MCF 10A (cell line): ENCODE measurements around the gene ANKZF1. TPM values are rescaled to one million over a fixed set of nuclear protein-coding genes. Genes with fewer than 3 reads are reported as not detected.
"Not testable (repeated sequence)": the region's sequence is repeated elsewhere in the genome, so short reads cannot be mapped to it uniquely, and the experiment has no call there.

ENCODE experiments used
- BruUV-seq: library from RNA; stranded (reverse); fragments of 400-500 nt; replicated peaks from 2 replicates; lab custom pipeline; 2021; lab: Mats Ljungman, UMichigan
- CTCF ChIA-PET: fragments of 300-600 bp; sonication (Branson Sonifier 250); formaldehyde crosslinking; extraction: SDS; loops from one replicate; lab custom pipeline; 2021; ENCODE audit warnings: antibody characterized with exemption, inconsistent platforms; lab: Yijun Ruan, JAX
- POLR2A ChIA-PET: fragments of 300-600, 350-650 bp; sonication (Branson Sonifier 250); formaldehyde crosslinking; extraction: SDS; loops from one replicate; lab custom pipeline; 2020; ENCODE audit warnings: antibody characterized with exemption, inconsistent platforms; lab: Yijun Ruan, JAX
- DNase-seq: peaks from one replicate; pipeline ENCODE4 v3.0.0-alpha.2; 2018; ENCODE audit not compliant: unreplicated experiment
- H3K27ac Mint-ChIP-seq: one replicate; pipeline ENCODE4 v1.8.0; 2022; ENCODE audit warnings: mild to moderate bottlenecking, low read depth, mixed read lengths; ENCODE audit not compliant: unreplicated experiment
- H3K27me3 Mint-ChIP-seq: one replicate; pipeline ENCODE4 v1.8.0; 2022; ENCODE audit warnings: mixed read lengths; ENCODE audit not compliant: insufficient read depth, unreplicated experiment
- H3K36me3 Mint-ChIP-seq: one replicate; pipeline ENCODE4 v1.8.0; 2022; ENCODE audit warnings: mild to moderate bottlenecking, moderate library complexity, mixed read lengths; ENCODE audit not compliant: insufficient read depth, unreplicated experiment
- H3K4me1 Mint-ChIP-seq: one replicate; pipeline ENCODE4 v1.8.0; 2022; ENCODE audit warnings: mixed read lengths; ENCODE audit not compliant: insufficient read depth, unreplicated experiment
- H3K4me3 Mint-ChIP-seq: one replicate; pipeline ENCODE4 v1.8.0; 2022; ENCODE audit warnings: mild to moderate bottlenecking, moderate library complexity, mixed read lengths; ENCODE audit not compliant: unreplicated experiment
- H3K9me3 Mint-ChIP-seq: one replicate; pipeline ENCODE4 v1.8.0; 2022; ENCODE audit warnings: mixed read lengths; ENCODE audit not compliant: unreplicated experiment
- intact Hi-C: fragments of 100-400 bp; cut with micrococcal nuclease; formaldehyde crosslinking; loops from 2 replicates; pipeline ENCODE4 v1.14.1; 2022
- total RNA-seq: library from RNA; stranded (reverse); gene quantifications from 2 replicates; pipeline ENCODE4 v1.2.3, GENCODE V29; 2022
- TF ChIP-seq, protein P1 (sequence below): fragments of 200-600 bp; IDR thresholded peaks from one replicate; pipeline ENCODE4 v1.8.0; 2022; ENCODE audit warnings: antibody characterized with exemption, mild to moderate bottlenecking; ENCODE audit not compliant: unreplicated experiment

The ANKZF1 gene
- total RNA-seq, 1 experiment from 2014 or later, result 45.6 TPM

DNA sequence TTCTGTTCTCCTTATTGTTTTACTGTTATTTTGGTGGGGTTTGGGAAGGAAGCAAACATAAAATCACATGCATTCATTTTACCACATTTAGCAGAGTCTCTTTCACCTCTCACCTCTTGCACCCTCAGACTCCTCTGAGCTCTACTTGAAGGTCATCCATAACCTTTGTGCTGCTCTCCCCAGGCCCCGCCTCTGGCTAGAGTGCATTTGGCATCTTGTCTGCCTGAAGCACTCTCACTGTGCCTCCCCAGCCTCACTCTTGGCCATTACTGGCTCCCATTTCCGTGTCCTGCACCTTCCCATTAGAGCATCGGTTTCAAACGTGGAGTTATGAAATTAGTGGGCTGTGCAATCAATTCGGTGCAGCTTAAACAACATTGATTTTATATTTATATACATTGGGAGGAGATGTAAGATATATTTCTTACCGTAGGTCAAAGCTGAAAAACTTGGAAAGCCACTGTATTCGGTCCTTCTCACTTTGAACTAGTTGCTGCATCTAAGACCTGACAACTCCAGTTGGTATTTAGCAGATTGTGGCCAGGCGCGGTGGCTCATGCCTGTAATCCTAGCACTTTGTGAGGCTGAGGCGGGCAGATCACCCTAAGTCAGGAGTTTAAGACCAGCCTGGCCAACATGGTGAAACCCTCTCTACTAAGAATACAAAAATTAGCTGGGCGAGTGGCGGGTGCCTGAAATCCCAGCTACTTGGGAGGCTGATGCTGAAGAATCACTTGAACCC is 30.0 kb upstream of the ANKZF1 start:
- Mint-ChIP-seq H3K4me1 (no peaks in the 10 kb centered on the region), H3K4me3 (no peak overlapping the region), H3K36me3 (no peaks in the 10 kb centered on the region), H3K9me3 (no peaks in the 10 kb centered on the region), H3K27me3 (no peaks in the 10 kb centered on the region), H3K27ac (no peak overlapping the region)
- no peak for DNase-seq
- CTCF ChIA-PET, result interaction anchor here (1.0 to 1.2 kb wide), 3 partner anchors 18 to 95 kb away, joined by 3 to 6 read pairs (median 3); no protein-coding TSS in a partner anchor
- TF ChIP-seq, protein P1, sequence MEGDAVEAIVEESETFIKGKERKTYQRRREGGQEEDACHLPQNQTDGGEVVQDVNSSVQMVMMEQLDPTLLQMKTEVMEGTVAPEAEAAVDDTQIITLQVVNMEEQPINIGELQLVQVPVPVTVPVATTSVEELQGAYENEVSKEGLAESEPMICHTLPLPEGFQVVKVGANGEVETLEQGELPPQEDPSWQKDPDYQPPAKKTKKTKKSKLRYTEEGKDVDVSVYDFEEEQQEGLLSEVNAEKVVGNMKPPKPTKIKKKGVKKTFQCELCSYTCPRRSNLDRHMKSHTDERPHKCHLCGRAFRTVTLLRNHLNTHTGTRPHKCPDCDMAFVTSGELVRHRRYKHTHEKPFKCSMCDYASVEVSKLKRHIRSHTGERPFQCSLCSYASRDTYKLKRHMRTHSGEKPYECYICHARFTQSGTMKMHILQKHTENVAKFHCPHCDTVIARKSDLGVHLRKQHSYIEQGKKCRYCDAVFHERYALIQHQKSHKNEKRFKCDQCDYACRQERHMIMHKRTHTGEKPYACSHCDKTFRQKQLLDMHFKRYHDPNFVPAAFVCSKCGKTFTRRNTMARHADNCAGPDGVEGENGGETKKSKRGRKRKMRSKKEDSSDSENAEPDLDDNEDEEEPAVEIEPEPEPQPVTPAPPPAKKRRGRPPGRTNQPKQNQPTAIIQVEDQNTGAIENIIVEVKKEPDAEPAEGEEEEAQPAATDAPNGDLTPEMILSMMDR, result no peak
- BruUV-seq, result no TSS peak
- intact Hi-C loops, result no loop called here
- POLR2A ChIA-PET, result interaction anchor here (1.1 to 1.2 kb wide), 2 partner anchors 24 to 33 kb away, joined by 3 to 5 read pairs; no protein-coding TSS in a partner anchor

DNA sequence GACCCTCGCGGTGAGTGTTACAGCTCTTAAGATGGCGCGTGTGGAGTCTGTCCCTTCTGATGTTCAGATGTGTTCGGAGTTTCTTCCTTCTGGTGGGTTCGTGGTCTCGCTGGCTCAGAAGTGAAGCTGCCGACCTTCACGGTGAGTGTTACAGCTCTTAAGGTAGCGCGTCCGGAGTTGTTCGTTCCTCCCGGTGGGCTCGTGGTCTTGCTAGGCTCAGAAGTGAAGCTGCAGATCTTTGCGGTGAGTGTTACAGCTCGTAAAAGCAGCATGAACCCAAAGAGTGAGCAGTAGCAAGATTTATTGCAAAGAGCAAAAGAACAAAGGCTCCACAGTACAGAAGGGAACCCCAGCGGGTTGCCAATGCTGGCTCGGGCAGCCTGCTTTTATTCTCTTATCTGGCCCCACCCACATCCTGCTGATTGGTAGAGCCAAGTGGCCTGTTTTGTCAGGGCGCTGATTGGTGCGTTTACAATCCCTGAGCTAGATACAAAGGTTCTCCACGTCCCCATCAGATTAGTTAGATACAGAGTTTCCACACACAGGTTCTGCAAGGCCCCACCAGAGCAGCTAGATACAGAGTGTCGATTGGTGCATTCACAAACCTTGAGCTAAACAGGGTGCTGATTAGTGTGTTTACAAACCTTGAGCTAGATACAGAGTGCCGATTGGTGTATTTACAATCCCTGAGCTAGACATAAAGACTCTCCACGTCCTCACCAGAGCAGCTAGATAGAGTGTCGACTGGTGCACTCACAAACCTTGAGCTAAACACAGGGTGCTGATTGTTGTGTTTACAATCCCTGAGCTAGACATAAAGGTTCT is 28.9 kb upstream of the ANKZF1 start:
- POLR2A ChIA-PET, result interaction anchor here (0.7 kb wide), 2 partner anchors 8 to 22 kb away, joined by 3 read pairs; no protein-coding TSS in a partner anchor
- H3K4me1 Mint-ChIP-seq, H3K36me3 Mint-ChIP-seq, BruUV-seq, H3K4me3 Mint-ChIP-seq, H3K27me3 Mint-ChIP-seq, H3K9me3 Mint-ChIP-seq, intact Hi-C loops, H3K27ac Mint-ChIP-seq, DNase-seq: not testable (repeated sequence)
- CTCF ChIA-PET, result interaction anchor here (1.0 to 1.2 kb wide), 2 partner anchors 19 to 99 kb away, joined by 3 to 6 read pairs; no protein-coding TSS in a partner anchor

DNA sequence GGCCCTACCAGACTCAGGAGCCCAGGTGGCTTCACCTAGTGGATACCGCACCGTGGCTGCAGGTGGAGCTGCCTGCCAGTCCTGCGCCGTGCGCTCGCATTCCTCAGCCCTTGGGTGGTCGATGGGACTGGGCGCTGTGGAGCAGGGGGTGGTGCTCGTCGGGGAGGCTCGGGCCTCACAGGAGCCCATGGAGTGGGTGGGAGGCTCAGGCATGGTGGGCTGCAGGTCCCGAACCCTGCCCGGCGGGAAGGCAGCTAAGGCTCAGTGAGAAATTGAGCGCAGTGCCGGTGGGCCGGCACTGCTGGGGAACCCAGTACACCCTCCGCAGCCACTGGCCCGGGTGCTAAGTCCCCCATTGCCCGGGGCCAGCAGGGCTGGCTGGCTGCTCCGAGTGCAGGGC is 28.3 kb upstream of the ANKZF1 start:
- H3K27ac Mint-ChIP-seq, intact Hi-C loops, BruUV-seq, DNase-seq, H3K9me3 Mint-ChIP-seq, H3K27me3 Mint-ChIP-seq, H3K4me1 Mint-ChIP-seq, H3K36me3 Mint-ChIP-seq, H3K4me3 Mint-ChIP-seq: not testable (repeated sequence)
- ChIA-PET POLR2A (interaction anchor here (0.7 kb wide), 1 partner anchor 9 kb away, joined by 3 read pairs; no protein-coding TSS in a partner anchor), CTCF (interaction anchor here (1.0 to 1.2 kb wide), 2 partner anchors 19 to 98 kb away, joined by 3 to 6 read pairs; no protein-coding TSS in a partner anchor)

DNA sequence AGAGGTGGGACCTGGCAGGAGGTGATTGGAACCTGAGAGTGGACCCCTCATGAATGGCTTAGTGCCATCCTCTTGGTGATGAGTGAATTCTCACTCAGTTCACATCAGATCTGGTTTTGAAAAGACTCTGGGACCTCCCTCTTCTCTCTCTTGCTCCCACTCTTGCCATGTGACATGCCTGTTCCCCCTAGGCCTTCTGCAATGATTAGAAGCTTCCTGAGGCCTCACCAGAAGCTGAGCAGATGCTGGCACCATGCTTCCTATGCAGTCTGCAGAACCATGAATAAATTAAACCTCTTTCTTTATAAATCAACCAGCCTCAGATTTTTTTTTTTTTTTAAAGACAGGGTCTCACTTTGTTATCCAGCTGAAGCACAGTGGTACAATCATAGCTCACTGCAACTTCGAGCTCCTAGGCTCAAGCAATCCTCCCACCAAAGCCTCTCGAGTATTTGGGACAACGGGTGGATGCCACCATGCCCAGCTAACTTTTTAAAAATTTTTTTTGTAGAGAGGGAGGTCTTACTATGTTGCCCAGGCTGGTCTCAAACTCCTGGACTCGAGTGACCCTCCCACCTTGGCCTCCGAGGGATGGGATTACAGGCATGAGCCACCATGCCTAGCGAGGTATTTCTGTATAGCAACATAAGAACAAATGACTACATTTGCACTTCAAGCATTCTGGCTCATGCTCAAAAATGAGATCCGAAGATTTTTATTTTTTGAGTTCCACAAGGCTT is 25.0 kb upstream of the ANKZF1 start:
- POLR2A ChIA-PET, result interaction anchor here (1.3 to 1.4 kb wide), 2 partner anchors 25 to 29 kb away, joined by 3 read pairs; no protein-coding TSS in a partner anchor
- Mint-ChIP-seq H3K4me3 (no peak overlapping the region), H3K27me3 (no peaks in the 10 kb centered on the region), H3K9me3 (no peaks in the 10 kb centered on the region), H3K4me1 (peaks cover 15% of the 10 kb centered on the region), H3K36me3 (peaks cover 14% of the 10 kb centered on the region), H3K27ac (no peak overlapping the region)
- no TSS peak for BruUV-seq
- TF ChIP-seq, protein P1, result no peak
- DNase-seq, result no peak
- CTCF ChIA-PET, result interaction anchor here (0.6 to 2.0 kb wide), 2 partner anchors 10 to 24 kb away, joined by 3 to 6 read pairs; no protein-coding TSS in a partner anchor
- intact Hi-C loops, result no loop called here
